OCI-LY1 (cell line): Measurements from ENCODE around the gene FMO3.

Experiments used
- H2AFZ ChIP-seq: fragments of 200-600 bp; sonication (generic), shearing (Covaris generic); 2 replicates; pipeline ENCODE4 v1.6.0; 2014; ENCODE audit warnings: antibody characterized with exemption, mild to moderate bottlenecking, low read length
- H3F3A ChIP-seq: fragments of 200-600 bp; sonication (generic), shearing (Covaris generic); 2 replicates; pipeline ENCODE4 v1.6.0; 2014; ENCODE audit warnings: mild to moderate bottlenecking, antibody characterized with exemption, low read length, moderate library complexity; ENCODE audit not compliant: insufficient read depth
- H3K27ac ChIP-seq: fragments of 200-600 bp; sonication (generic); 2 replicates; pipeline ENCODE4 v1.5.1; 2014; ENCODE audit warnings: low read length, mixed run types, mild to moderate bottlenecking, low read depth; ENCODE audit not compliant: poor library complexity, severe bottlenecking
- H3K27me3 ChIP-seq: fragments of 200-600 bp; sonication (generic); 2 replicates; pipeline ENCODE4 v1.6.0; 2014; ENCODE audit warnings: antibody characterized with exemption, mild to moderate bottlenecking, low read length, moderate library complexity; ENCODE audit not compliant: insufficient read depth
- H3K36me3 ChIP-seq: fragments of 200-600 bp; sonication (generic); 2 replicates; pipeline ENCODE4 v1.6.1; 2014; ENCODE audit warnings: mild to moderate bottlenecking, antibody characterized with exemption, low read length, moderate library complexity, mixed read lengths; ENCODE audit not compliant: insufficient read depth
- H3K4me1 ChIP-seq: fragments of 200-600 bp; sonication (generic); 2 replicates; pipeline ENCODE4 v1.5.1; 2014; ENCODE audit warnings: mild to moderate bottlenecking, low read length, moderate library complexity; ENCODE audit not compliant: insufficient read depth, severe bottlenecking
- H3K4me2 ChIP-seq: fragments of 200-600 bp; sonication (generic), shearing (Covaris generic); 2 replicates; pipeline ENCODE4 v1.6.1; 2014; ENCODE audit warnings: low read length
- H3K4me3 ChIP-seq: fragments of 200-600 bp; sonication (generic); 2 replicates; pipeline ENCODE4 v1.5.1; 2014; ENCODE audit warnings: low read length, low read depth, mild to moderate bottlenecking, mixed read lengths; ENCODE audit not compliant: poor library complexity, severe bottlenecking
- H3K79me2 ChIP-seq: fragments of 200-600 bp; shearing (Covaris generic); 2 replicates; pipeline ENCODE4 v1.6.1; 2016; ENCODE audit warnings: mixed run types, low read length, mixed read lengths; ENCODE audit not compliant: insufficient read depth
- H3K9ac ChIP-seq: fragments of 200-600 bp; sonication (generic), shearing (Covaris generic); 2 replicates; pipeline ENCODE4 v1.6.1; 2014; ENCODE audit warnings: mild to moderate bottlenecking, low read length, mixed read lengths
- H3K9me2 ChIP-seq: fragments of 200-600 bp; sonication (generic), shearing (Covaris generic); 2 replicates; pipeline ENCODE4 v1.6.1; 2014; ENCODE audit warnings: low read depth, mild to moderate bottlenecking, low read length, mixed read lengths
- H3K9me3 ChIP-seq: fragments of 200-600 bp; shearing (Covaris generic); 2 replicates; pipeline ENCODE4 v1.6.1; 2014; ENCODE audit warnings: low read length, mixed read lengths
- H4K20me1 ChIP-seq: fragments of 200-600 bp; sonication (generic), shearing (Covaris generic); 2 replicates; pipeline ENCODE4 v1.6.0; 2016; ENCODE audit warnings: mild to moderate bottlenecking, low read length; ENCODE audit not compliant: insufficient read depth
- CTCF ChIP-seq: fragments of 200-600 bp; sonication (generic), shearing (Covaris generic); IDR thresholded peaks from 2 replicates; pipeline ENCODE4 v1.5.1; 2017; ENCODE audit warnings: mild to moderate bottlenecking, antibody characterized with exemption, low read length, moderate library complexity, mixed read lengths
- EZH2 ChIP-seq: fragments of 200-600 bp; sonication (generic), shearing (Covaris generic); IDR thresholded peaks from 2 replicates; pipeline ENCODE4 v1.8.0; 2017; ENCODE audit warnings: borderline replicate concordance, mixed run types, mild to moderate bottlenecking, antibody characterized with exemption, low read length, moderate library complexity, mixed read lengths

The FMO3 gene

GRCh38 chr1:171161431-171161830, 70.7 kb downstream of the FMO3 start:
- H3K79me2 ChIP-seq: no peaks in the 10 kb centered on the region
- no peak overlapping the region for H3K4me3 ChIP-seq
- H3F3A ChIP-seq: no peaks in the 10 kb centered on the region
- TF ChIP-seq EZH2 (no peak), CTCF (no peak)
- no peaks in the 10 kb centered on the region for H3K27me3 ChIP-seq
- H3K36me3 ChIP-seq: no peaks in the 10 kb centered on the region
- no peaks in the 10 kb centered on the region for H3K9me2 ChIP-seq
- H3K27ac ChIP-seq: no peak overlapping the region
- H3K4me1 ChIP-seq: no peaks in the 10 kb centered on the region
- H3K9ac ChIP-seq: no peak overlapping the region
- no peaks in the 10 kb centered on the region for H3K9me3 ChIP-seq
- no peaks in the 10 kb centered on the region for H4K20me1 ChIP-seq
- H2AFZ ChIP-seq: no peak overlapping the region
- H3K4me2 ChIP-seq: no peak overlapping the region

- no peaks in the 10 kb centered on the region for H3F3A ChIP-seq
- H3K79me2 ChIP-seq: no peaks in the 10 kb centered on the region
- H3K4me2 ChIP-seq: no peak overlapping the region
- H3K27ac ChIP-seq: no peak overlapping the region
- H3K4me1 ChIP-seq: no peaks in the 10 kb centered on the region
- H3K4me3 ChIP-seq: no peak overlapping the region
- no peaks in the 10 kb centered on the region for H3K36me3 ChIP-seq
- H3K9ac ChIP-seq: no peak overlapping the region
- no peaks in the 10 kb centered on the region for H3K27me3 ChIP-seq
- TF ChIP-seq EZH2 (no peak), CTCF (no peak)
- no peaks in the 10 kb centered on the region for H4K20me1 ChIP-seq
- H2AFZ ChIP-seq: no peak overlapping the region
- no peaks in the 10 kb centered on the region for H3K9me3 ChIP-seq
- no peaks in the 10 kb centered on the region for H3K9me2 ChIP-seq
These were observed 75.7 kb downstream of the FMO3 start for GRCh38 chr1:171166361-171166760.
